Measurements from ENCODE around the gene TRAPPC3. TPM values are rescaled to one million over a fixed set of nuclear protein-coding genes. Genes with fewer than 3 reads are reported as not detected.

The TRAPPC3 gene
- total and polyA plus RNA-seq, 7 donors, result 34.8 to 91.8 (median 43.8) TPM

- Histone ChIP-seq H3K27ac (peak overlapping the region; percentile 94), H3K36me3 (ENCODE audit: insufficient read depth in 1 of 2, low read depth in 1 of 2) (peaks cover 0 to 19% of the 10 kb centered on the region in 2 donors), H3K4me3 (no peak overlapping the region), H3K4me1 (peaks cover 78% of the 10 kb centered on the region), H3K27me3 (ENCODE audit: insufficient read depth in 3 of 3, low read length in 2 of 3) (no peaks in the 10 kb centered on the region), H3K9me3 (no peaks in the 10 kb centered on the region)
- peak; percentile 55 to 69 (median 62) for ATAC-seq
- DNase-seq, result peak in 1 of 2 donors; percentile 67
- no peak for TF ChIP-seq CTCF (IDR thresholded peaks at IDR 0.05)
- 34 to 55% (median 40%) methylated on average over 15 of the region's 15 CpGs for WGBS, 3 donors
- intact Hi-C loops (cut with DNase I), result loop anchor here in 1 of 2 donors (10.0 kb wide), 1 partner anchor 1858 kb away; no protein-coding TSS in a partner anchor
Observed at GRCh38 chr1:36166938-36167905, 17.9 kb upstream of the TRAPPC3 start.

GRCh38 chr1:36166136-36166535 is 16.9 kb upstream of the TRAPPC3 start:
- no peak for DNase-seq

GRCh38 chr1:36165145-36165544 is 15.9 kb upstream of the TRAPPC3 start:
- no peaks in the 10 kb centered on the region for H3K27me3 ChIP-seq (ENCODE audit: insufficient read depth in 3 of 3, low read length in 2 of 3)
- H3K27ac ChIP-seq, result peak overlapping the region; percentile 94
- ATAC-seq, result no peak
- WGBS, 3 donors, result 58 to 100% (median 100%) methylated on average over 1 of the region's 1 CpG
- H3K9me3 ChIP-seq, result no peaks in the 10 kb centered on the region
- DNase-seq, result no peak
- TF ChIP-seq CTCF (IDR thresholded peaks at IDR 0.05), result no peak
- H3K4me1 ChIP-seq, result peaks cover 87% of the 10 kb centered on the region
- H3K4me3 ChIP-seq, result no peak overlapping the region
- H3K36me3 ChIP-seq (ENCODE audit: insufficient read depth in 1 of 2, low read depth in 1 of 2), result peaks cover 0 to 4% of the 10 kb centered on the region in 2 donors
- intact Hi-C loops (cut with DNase I), result loop anchor here in 1 of 2 donors (10.0 kb wide), 1 partner anchor 1860 kb away; no protein-coding TSS in a partner anchor

More at GRCh38 chr1:36166136-36166535, 16.9 kb upstream of the TRAPPC3 start:
- WGBS, 3 donors, result 51 to 83% (median 68%) methylated on average over 4 of the region's 4 CpGs
- intact Hi-C loops (cut with DNase I), result loop anchor here in 1 of 2 donors (10.0 kb wide), 1 partner anchor 1859 kb away; no protein-coding TSS in a partner anchor
- TF ChIP-seq CTCF (IDR thresholded peaks at IDR 0.05), result no peak
- Histone ChIP-seq H3K27me3 (ENCODE audit: insufficient read depth in 3 of 3, low read length in 2 of 3) (no peaks in the 10 kb centered on the region), H3K27ac (peak overlapping the region; percentile 94), H3K4me1 (peaks cover 85% of the 10 kb centered on the region), H3K9me3 (no peaks in the 10 kb centered on the region), H3K4me3 (no peak overlapping the region), H3K36me3 (ENCODE audit: insufficient read depth in 1 of 2, low read depth in 1 of 2) (peaks cover 0 to 8% of the 10 kb centered on the region in 2 donors)
- ATAC-seq, result no peak

GRCh38 chr1:36164361-36164760 is 15.1 kb upstream of the TRAPPC3 start:
- H3K9me3 ChIP-seq, result no peaks in the 10 kb centered on the region
- H3K27ac ChIP-seq, result peak overlapping the region; percentile 94
- H3K27me3 ChIP-seq (ENCODE audit: insufficient read depth in 3 of 3, low read length in 2 of 3), result no peaks in the 10 kb centered on the region
- WGBS, 3 donors, result 87 to 97% (median 94%) methylated on average over 2 of the region's 2 CpGs
- intact Hi-C loops (cut with DNase I), result loop anchor here in 1 of 2 donors (10.0 kb wide), 1 partner anchor 1860 kb away; no protein-coding TSS in a partner anchor
- DNase-seq (no peak), ATAC-seq (no peak)
- peaks cover 87% of the 10 kb centered on the region for H3K4me1 ChIP-seq
- no peak overlapping the region for H3K4me3 ChIP-seq
- TF ChIP-seq CTCF (IDR thresholded peaks at IDR 0.05), result no peak
- H3K36me3 ChIP-seq (ENCODE audit: insufficient read depth in 1 of 2, low read depth in 1 of 2), result peaks cover 0 to 4% of the 10 kb centered on the region in 2 donors
